DMS153 (cell line): ENCODE results near the gene HMGXB4.

ENCODE experiments used
- DNase-seq: peaks from one replicate; lab custom pipeline; 2025; lab: John Stamatoyannopoulos, UW

HMGXB4 gene

DNA sequence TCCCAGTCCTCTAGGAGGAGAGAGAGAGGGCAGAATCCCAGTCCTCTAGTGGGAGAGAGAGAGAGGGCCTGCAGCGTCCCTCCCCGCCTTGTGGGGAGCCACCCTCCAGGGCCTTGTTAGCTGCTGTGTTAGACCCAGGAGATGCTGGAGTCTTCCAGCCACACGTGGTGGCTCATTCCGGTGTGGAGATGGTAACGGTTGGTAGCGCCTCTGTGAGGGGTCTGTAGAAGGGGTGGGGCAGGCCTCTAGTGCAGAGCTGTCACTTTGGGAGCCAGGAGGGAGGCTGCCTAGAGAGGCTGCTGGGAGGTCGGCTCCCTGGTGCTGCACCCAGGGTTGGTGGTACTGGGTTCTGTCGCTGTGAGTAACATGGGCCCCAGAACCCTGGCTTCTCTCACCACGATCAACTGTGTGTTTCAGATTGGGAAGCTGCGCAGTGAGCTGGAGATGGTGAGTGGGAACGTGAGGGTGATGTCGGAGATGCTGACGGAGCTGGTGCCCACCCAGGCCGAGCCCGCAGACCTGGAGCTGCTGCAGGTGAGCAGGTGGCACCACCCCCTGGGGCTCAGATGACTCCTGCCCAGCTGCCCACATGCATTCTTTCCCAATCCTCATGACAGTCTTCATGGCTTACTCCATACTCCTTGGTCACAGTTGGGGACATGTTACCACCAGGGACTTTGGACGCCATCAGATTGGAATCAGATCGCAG is 69.7 kb downstream of the HMGXB4 start:
- no peak for DNase-seq

DNA sequence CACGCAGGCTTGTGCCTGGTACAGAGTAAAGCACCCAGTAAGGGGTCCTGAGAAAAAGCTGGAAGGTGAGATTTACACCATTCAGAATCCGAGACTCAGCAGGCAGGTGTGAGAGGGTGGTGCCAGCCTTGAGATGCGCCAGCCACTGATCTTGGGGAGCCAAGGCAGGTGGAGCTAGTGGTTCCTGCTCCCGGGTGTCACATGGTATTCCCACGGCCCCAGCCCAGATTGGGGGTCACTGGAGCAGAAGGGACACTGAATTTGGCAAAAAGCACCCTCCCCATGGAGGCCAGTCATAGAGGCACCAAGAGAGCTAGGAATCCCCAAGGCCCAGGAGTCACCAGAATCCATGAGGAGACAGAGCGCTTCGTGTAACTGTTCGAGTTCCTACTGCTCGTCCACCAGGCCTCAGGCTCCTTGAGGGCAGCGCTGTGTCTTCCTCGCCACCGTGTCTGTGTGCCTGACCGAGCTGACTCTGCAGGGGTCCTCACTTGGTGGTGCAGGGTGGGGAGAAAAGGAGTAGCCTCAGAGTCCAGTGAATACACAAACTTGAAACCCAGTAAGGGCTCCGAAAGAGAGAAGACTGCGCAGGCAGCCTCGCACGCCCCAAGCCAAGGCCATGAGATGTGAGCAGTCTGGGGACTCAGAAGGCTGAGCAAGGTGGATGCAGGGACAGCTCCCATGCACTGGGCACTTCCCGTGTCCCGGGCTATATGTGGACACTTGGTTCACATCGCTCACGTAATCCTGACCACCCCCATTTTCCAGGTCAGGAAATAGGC is 70.6 kb downstream of the HMGXB4 start:
- DNase-seq = no peak

DNA sequence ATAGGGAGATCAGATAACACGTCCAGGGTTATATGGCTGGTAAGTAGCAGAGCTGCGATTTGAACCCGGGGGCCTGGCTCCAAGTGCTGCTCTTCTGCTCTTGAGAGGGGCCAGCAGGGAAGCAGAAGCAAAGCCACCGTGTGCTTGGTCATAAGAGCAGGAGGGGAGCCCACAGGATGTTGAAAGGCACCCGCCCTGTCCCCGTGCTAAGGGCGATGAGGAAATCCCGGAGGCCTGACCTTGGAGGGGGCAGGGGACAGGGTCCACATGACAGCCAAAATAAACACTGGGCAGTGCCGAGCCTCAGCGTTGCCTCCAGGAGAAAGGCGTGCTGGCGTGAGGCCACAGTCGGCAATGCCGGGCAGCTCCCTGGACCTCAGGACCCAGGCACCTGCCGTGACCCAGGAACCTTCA is 71.2 kb downstream of the HMGXB4 start:
- DNase-seq = no peak

DNA sequence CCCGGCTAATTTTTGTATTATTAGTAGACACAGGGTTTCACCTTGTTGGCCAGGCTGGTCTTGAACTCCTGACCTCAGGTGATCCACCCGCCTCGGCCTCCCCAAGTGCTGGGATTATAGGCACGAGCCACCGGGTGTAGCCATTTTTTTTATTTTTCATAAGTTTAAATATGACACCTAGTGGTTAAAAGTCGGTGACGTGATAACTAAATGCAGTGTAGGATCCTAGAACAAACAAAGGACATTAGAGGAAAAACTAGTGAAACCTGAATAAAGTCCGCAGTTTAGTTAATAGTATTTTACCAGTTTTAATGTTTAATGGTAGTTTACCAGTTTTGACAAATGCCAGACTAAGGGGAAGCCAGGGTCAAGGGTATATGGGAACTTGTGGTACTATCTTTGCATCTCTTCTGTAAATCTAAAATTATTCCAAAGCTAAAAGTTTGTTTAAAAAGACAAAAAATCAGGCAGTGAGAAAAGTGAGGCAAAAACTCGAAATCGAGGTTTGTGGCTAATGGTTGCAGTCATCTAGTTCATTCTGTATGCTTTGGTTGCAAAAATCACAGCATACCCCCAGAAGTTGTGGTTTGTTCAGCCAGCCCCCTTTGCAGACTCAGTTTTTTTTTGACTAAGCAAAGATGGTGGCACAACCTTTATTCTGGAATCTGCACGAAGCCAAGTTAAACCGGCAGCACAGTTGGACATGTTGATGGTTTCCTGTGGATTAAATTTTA is 72.0 kb downstream of the HMGXB4 start:
- DNase-seq = no peak

DNA sequence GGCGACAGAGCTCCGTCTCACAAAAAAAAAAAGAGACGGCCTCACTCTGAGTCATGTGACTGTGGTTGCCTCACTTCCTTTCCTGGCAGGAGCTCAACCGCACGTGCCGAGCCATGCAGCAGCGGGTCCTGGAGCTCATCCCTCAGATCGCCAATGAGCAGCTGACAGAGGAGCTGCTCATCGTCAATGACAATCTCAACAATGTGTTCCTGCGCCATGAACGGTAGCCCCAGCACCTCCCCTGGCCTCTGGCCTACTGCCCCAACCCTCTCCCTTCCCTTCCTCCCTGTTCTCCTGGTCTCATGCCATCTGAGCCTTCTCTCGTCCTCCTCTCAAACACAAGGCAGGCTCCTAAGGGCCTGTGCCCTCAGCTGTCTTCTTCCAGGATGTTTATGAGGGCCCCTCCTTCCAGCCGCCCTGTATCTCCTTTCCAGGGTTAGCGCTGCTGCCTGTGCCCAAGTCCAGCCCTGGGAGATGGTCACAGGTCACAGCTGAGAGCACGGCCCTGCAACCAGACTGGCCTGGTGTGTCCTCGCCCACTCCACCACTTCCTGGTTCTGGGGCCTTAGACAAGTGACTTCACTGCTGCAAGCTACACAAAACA is 73.1 kb downstream of the HMGXB4 start:
- no peak for DNase-seq

DNA sequence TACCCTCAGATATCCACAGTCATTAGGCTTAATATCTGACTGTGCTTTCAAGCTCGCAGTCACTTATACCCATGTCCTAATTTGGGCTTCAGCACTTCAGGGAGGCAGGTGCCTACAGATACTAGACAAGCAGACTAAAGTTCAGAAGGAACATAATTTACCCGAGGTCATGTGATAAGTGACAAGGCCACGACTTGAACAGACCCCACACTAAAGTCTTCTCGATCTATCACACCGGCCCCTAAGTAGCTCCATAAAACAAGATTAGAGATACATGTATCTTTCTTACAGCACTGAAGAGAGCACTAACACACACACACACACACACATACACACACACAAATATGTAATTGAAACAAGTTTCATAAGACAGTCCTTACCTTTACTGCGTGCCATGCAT is 75.0 kb downstream of the HMGXB4 start:
- DNase-seq = no peak

DNA sequence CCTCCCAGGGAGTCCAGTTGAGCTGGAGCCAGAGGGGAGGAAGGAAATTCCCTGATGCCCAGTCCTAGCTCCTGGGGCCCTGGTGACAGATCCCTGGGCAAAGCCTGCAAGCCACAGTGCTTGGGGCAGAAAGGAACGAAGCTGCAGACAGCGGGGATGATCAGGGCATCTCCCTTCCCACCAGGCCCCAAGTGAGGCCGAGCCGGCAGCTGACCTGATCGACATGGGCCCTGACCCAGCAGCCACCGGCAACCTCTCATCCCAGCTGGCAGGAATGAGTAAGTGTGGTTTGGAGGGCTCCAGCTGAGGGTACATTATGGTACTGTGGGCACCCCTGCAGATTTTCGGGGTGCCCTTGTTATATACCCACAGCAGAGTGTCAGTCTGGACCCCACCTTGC is 75.9 kb downstream of the HMGXB4 start:
- no peak for DNase-seq

DNA sequence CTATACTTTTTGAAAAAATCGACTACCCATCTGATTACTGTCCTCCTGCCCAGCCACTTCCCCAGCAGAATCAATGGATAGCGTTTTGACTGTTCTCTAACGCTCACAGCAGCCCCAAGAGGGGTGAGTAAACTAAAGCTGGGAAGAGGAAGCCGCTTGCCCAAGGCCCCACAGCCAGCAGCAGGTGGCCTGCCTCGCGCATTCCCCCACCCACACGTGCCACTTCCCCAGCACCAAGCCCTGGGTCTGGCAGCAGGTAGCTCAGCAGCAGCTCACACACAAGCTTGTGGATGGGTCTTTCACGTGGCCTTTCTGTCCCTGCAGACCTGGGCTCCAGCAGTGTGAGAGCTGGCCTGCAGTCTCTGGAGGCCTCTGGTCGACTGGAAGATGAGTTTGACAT is 76.7 kb downstream of the HMGXB4 start:
- peak; percentile 33 for DNase-seq

DNA sequence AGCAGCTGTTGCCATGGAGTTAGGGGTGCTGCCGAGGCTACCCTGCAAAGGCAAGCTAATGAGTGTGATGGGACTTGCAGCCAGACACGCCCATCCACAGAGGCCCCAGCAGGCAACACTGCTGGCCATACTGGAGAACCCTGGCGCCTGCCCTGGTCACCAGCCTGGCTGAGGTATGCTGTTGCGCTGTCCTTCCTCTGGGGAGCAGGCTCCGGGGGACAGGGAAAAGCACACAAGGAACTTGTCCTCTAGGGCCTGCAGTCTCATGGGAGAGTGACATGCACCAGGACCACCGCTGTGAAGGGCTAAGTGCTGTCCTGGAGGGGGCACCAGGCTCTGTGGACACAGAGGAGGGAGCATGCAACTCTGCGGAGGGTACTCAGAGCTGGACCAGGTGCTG is 78.2 kb downstream of the HMGXB4 start:
- no peak for DNase-seq

DNA sequence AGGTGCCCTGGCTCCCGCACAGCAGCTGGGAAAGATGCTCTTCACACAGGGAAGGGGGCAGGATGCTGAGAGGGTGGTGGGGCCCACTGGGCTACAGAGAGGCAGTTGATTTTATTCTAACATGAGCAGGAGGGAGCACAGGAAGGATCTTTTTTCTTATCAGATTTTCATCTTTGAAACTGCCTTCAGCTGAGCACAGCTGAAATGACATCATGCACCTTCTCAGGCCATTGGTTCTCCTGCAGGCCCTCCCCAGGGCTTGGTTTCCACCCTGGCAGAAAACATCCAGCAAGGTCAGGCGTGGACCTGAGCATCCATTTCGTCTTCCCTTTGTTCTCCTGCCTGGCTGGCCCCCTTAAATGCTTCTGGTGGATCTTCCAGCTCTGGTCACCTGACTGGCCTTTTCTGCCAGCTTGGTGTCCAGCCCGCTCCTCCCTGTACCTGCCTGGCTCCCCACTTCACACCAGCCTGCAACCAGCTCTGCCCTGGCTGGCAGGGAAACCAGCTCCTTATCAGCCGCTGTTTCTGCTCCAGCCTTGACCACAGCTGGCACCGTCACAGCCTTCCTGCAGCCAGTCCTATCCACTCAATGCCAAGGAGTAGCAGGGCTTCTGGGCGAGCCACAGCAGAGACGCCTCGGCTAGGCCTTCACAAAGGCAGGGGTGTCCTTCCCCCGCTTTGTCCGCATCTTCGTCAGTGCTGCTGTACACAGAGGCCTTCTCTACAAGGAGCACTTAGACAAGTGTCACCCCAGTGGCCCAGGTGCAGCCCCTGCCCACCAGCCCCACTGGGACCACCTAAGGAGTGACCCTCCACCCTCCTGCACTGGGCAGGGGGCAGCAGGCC is 78.9 kb downstream of the HMGXB4 start:
- DNase-seq = no peak

DNA sequence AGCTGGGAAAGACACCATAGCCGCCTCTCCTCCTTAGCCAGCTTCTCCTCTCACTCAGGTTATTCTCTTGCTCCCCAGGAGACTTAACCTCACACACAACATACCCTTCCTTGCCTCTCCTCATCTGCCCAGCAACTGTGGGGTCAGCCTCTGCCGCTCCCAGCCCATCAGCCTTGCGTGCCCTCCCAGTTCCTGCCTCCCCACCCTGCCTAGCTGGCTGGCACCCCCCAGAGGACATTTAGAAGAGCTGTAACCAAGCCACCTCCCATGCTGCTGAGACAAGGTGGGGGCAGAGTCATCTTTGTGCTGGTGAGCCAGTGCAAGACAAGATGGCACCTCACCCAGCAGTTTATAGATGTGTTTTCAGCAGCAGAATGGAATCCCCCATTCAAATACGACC is 80.6 kb downstream of the HMGXB4 start:
- DNase-seq = no peak

DNA sequence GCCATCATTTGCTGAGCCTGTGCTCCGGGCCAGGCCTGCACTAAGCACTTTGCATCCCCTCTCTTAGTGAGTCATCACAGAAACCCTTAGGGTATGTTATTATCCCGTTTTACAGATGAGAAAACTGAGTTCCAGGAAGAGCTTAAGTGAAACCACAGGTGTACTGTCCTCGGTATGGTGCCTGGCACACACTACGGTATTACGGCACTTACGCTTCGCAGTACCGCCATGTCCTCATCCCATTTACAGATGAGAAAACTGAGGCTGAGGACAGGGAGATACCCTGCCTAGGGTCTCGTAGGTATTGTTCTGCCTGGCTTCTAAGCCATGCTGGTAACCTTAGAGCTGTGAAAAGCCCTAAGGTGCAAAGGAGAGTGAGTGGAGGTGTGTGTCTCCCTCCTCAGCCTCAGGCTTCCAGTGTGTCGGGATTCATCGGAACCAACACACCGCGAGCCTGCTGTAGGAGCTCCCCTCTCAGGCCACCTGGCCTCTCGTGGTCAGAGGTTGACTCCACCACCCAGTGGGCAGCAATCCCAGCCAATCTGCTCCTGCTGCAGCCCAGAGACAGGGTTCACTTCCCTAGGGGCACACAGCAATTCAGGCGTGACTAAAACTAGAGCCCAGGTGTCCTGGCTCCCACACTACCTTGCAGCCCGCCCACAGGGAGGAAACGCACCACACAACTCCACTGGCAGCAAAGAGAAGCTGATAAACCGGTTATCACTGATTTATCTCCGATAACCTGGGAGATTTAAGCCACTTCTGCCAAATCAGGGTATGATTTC is 84.0 kb downstream of the HMGXB4 start:
- no peak for DNase-seq

DNA sequence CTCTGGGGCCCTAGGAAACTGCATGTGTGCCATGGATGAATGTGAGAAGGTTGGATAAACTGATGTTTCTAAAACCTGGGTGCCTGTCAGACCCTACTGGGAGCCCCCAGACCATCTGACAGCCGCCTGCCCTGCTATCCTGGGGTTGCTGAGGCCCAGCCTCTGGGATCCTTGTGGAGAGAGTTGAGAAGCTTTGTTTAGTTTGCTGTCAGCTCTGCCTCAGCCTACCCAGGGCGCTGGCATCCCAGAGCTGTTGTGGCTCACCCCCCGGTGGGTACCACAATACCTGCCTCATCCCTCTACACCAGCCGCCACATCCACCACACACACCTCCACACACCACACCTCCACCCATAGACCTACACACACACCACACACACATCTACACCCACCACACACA is 85.1 kb downstream of the HMGXB4 start:
- no peak for DNase-seq

DNA sequence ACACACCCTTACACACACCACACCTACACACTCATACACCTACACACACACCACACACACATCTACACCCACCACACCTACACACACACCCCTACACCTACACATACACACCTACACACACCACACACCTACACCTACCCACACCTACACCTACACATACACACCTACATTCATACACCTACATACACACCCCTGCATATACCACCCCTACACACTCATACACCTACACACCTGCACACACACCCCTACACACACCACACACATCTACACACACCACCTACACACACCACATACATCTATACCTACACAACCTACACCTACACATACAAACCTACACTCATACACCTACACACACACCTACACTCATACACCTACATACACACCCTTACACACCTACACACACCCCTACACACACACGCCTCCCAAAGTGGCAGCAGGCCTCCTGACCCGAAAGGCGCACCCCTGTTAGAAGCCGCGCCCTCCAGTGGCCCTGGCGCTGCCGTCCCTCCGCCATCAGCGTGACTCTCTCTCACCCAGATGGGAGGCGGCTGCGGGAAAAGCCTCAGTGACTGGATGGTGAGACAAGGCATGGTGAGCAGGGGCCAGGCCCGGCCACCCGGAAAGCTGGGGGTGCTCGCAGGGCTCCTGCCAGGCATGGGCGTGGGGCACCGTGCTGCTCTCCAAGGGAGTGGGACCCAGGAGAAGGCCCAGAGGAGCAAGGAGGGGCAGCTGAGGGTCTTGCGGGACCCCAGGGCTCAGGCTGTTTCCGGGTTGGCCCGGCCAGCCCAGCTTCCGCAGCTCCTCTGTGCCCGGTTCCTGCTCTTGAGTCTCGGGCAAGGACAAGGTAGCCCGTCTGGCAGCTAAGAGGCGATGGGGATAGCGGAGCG is 86.6 kb downstream of the HMGXB4 start:
- no peak for DNase-seq

DNA sequence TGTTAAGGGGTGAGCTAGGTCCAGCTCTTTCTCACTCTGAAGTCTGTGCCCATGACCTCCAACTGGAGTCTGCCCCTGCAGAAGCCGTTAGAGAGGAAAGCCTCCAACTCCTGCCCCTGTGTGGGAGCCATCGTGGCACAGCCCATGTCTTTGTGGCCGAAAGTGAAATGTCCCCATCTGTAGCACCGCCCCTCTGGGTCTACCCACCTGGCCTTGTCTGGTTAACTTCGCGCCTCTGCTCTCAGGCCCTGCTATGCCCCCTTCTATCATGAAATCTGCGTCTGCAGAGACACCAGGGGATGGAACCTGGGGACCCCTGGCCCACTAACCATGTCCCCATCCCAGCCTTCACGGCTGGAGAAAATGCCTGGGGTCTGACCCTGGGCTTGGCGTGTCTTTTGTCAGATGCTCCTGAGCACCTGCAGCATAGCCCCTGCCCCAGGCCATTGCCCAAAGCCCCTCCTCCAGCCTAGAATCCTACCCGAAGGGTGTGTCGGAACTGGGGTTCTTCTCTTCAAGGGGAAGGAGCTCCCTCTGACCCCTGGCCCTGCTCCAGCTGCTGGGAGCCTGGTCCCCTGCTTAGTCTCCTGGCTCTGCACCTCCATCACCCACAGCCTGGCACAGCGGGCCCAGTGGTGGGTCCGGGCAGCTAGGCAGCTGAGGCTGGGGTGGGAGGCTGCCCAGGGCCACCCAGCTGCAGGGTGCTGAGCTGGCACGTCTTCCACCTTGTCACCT is 87.8 kb downstream of the HMGXB4 start:
- DNase-seq = no peak
